GM10847 (cell line): ENCODE data around the gene TIFAB.

Experiments
- POLR2A ChIP-seq: IDR thresholded peaks from 2 replicates; pipeline ENCODE4 v1.6.1; 2011; ENCODE audit not compliant: insufficient read length; ENCODE audit errors: extremely low read depth

TIFAB gene

GRCh38 chr5:135451581-135452320, 400 bp downstream of the TIFAB start:
- no peak for TF ChIP-seq POLR2A

- TF ChIP-seq POLR2A: no peak
Measured at GRCh38 chr5:135450952-135451351, 1.2 kb downstream of the TIFAB start.

DNA sequence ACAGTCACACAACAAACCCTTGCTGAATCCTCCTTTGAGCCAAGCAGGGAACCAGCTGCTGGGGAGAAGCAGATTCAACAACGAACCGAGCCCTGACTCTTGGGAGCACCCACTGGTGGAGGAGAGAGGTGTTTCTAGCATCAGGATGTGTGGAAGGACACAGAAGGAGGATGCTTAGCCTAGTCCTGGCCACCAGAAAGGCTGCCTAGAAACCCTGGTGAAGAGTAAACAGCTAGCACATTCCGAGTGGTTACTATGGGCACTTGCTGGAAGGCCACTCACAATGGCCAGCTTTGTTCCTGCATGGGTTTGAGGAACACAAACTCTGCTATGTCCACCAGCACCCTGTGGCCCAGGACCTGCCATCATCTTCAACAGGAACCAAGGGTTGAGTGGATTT, 1.8 kb downstream of the TIFAB start:
- TF ChIP-seq POLR2A: no peak

DNA sequence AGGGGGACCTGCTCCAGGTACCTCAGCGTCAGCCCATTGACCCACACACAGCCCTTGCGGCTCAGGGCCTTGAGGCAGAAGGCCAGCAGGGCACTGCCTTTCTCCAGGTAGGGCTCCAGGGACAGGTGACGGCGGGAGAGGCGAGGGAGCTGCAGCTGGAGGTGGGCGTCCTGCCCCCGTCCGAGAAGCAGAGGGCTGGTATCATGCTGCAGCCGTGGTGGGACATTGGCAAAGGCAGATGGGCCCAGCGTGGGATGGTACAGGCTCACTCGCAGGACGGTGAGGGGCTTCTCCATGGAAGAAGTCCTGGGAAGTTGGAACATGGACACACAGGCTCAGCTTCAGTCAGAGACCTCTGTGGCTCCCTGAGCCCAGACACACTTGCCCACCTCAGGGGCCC, 2.5 kb downstream of the TIFAB start:
- no peak for TF ChIP-seq POLR2A

DNA sequence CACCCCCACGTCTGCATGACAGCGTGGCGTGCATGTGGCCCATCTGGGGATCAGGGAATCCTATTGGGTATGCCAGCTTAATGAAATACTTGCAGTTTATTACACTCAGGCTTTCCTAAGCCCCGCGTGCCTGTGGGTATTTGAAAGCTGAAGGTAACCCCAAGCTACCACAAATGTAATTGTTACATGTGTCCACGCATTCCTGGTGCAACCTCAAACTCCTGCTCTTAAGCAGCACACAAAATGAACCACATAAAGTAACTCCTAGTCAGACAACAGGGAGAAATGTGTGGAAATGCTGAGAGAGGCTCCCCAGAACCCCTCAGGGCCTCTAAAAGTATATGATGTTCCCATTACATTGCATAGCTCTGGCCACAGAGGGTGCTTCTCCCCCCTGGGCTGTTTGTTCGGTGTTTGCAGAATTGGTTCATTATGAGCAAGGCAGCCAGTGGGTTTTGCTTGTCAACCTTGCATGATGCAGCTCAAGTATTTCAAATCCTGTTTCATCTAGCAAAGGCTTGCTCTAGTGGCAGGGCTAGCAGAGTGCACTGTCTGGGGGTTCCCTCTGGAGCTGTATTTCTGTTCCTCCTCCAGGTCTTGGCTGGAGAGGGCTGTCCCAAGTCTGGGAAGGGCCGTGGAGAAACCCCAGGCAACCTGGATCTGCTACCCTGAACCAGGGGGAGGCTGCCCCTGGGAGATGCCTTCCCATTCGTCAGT, 3.2 kb downstream of the TIFAB start:
- no peak for TF ChIP-seq POLR2A

DNA sequence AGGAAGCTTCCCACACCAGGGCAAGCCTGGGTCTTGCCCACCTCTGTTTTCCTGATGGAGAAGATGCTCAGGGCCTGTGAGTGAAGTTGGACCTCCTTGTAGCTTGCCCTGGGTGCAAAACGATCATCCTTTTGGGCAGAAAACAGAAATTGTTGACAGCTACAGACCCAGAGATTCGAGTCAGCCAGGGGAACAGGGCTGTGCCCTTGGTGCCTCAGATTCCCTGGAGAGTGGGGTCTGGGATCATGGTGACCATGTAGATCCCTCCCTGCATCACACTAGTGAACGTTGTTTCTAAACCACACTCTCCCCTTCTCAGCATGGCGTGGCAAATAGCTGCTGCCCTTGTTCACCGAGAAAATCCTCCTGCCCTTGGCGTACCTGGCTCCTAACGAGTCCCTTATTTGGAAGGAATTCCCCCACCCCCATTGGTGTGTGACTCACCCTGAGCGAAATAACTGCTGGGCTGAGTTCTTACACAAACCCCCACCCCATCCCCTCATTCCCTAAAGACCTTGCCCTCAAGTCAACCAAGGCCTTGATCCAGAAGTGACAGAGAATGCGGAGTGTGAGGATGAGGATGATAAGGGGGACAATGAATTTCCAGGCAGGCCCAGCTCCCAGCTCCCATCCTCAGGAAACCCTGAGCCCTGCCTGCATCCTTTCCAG, 3.9 kb downstream of the TIFAB start:
- TF ChIP-seq POLR2A: no peak

DNA sequence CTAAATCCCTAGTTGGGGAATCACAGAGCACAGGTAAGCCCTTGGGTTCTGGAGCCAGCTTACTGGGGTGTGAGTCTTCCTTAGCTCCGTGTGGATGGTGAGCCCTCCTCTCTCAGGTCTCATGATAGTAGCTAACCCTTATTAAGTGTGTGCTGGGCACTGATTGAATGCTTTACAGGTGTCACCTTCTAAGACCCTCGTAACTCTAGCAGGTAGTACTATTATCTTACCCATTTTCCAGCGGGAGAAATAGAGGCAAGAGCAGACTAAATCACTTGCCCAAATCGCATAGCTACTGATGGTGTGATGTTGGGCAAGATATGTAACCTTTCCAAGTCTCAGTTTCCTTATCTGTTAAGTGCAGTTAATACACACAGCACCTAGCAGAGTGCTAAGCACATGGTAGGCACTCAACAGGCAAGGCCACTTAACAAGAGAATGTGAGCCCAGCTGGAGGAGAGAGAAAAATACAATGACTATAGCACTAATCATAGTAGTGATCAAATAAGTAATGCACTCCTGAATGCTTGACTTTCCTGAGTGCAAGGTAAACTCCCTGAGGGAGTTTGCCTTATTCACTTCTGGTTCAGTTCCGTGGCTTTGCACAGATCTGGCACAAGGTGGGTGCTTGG, 4.7 kb downstream of the TIFAB start, which contains the start of gene DCANP1:
Gene DCANP1, minus strand, starts transcription at position 51 of the 632 bp plus-strand sequence. CDS start 240 bp downstream, outside the sequence.
- TF ChIP-seq POLR2A: no peak

- no peak for TF ChIP-seq POLR2A
Measured at GRCh38 chr5:135446615-135447014, 5.5 kb downstream of the TIFAB start.

DNA sequence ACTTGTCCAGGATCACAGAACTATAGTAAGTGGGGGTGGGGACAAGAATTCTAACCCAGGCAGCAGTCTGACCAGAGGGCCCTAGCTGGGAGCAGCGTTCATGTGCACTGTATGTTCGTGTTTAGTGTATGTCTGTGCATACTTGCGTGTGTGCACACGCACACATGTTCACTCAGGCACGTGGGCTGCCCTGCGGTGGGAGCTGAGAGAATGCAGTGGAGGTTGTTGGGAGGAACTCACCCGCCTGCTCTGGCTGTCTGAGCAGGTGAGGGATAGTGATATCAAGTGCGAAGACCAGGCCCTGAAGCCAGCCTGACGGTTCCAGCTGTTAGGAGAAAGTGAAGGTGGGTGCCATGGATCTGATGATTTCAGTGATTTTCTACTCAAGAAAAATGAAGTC, 5.9 kb downstream of the TIFAB start:
- TF ChIP-seq POLR2A: no peak

DNA sequence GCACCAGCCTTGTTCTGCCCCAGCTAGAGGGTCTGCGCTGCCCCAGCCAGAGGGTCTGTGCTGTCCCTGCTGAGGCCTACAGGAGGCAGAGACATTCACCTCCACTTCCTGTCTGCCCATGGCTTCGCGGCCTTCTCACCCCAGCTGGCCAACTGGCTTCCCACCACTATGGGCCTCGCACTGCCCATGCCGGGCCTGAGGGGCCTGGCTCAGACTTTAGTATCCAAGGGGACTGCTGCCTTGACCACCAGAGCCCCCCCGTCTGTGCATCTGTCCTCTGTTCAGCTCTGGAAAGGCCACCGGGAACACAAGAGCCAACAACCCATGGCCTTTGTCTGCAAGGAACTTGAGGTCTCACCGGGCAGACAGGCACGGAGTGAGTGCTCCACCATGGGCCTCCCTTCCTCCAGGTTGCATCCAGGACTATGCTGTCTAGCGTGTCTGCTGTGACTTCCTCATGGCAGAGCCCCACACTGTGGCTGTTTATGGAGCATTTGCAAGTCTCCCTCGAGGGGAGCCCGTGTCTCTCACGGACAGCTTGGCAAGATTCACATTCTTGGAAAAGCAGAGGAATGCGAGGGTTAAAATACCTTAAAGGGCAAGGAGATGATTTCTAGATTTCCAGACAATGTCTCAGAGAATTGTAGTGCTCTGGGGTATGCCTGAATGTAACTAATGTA, 6.7 kb downstream of the TIFAB start:
- no peak for TF ChIP-seq POLR2A

- TF ChIP-seq POLR2A: no peak
Measured at GRCh38 chr5:135444881-135445280, 7.3 kb downstream of the TIFAB start.

GRCh38 chr5:135444360-135444759, 7.8 kb downstream of the TIFAB start:
- TF ChIP-seq POLR2A: no peak

DNA sequence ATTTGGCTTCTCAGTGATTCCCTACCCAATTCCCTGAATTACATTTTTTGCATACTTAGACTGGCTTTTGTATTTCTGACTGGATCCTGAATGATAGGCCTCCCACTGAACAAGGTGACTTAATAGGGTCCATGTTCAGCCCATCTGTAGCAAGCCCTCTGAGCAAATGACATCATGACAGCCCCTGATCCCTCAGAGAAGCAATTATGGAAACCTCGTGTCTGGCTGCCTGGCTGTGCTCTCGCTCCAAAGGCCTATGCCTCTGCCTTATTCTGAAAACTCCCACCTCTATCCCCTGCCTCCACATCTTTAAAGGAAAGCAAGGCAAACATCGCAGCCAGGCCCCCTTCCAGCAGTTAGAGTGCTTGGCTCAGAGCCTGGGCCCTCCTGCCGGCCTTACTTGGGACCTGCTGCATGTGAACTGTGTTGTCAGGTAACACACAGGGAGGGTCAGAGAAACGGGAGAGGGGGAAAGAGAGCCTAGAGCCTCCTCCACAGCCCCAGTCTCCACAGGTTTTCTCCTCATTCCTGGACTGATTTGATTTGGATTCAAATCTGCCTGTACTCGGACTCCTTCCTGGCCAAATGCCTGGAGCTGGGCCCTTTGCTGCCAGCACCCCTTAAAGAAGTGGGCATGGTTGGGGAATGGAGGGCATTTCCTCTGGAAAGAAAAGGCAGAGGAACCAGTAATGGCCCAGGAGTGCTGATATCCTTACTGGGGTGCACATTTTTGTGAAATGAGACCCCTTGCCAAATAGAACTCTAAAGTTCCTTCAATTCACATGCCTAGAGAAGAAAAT, 8.8 kb downstream of the TIFAB start:
- no peak for TF ChIP-seq POLR2A

- no peak for TF ChIP-seq POLR2A
Measured at GRCh38 chr5:135442431-135443160, 9.6 kb downstream of the TIFAB start.

DNA sequence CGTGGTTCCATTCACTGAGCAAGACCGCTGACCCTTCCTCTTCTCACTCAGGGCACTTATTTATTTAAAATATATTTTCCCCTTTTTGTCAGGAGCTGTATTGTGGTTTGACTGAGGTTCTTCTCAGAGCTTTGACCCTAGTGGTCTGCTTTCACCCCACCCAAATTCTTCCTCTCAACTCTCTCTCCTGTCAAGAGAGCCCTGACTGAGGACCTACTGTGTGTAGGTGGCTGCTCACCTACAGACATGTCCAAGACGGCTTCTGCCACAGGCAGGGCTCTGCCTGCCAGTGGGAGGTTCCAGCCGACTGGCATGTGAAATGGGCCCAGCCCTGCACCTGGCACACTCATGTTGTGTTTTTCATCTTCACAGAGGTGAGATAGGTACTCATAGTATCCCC, 10.2 kb downstream of the TIFAB start:
- TF ChIP-seq POLR2A: no peak
